ENCODE data around the gene ACER3.
"Not testable (repeated sequence)": the region's sequence is repeated elsewhere in the genome, so short reads cannot be mapped to it uniquely, and the experiment has no call there.

ACER3 gene

DNA sequence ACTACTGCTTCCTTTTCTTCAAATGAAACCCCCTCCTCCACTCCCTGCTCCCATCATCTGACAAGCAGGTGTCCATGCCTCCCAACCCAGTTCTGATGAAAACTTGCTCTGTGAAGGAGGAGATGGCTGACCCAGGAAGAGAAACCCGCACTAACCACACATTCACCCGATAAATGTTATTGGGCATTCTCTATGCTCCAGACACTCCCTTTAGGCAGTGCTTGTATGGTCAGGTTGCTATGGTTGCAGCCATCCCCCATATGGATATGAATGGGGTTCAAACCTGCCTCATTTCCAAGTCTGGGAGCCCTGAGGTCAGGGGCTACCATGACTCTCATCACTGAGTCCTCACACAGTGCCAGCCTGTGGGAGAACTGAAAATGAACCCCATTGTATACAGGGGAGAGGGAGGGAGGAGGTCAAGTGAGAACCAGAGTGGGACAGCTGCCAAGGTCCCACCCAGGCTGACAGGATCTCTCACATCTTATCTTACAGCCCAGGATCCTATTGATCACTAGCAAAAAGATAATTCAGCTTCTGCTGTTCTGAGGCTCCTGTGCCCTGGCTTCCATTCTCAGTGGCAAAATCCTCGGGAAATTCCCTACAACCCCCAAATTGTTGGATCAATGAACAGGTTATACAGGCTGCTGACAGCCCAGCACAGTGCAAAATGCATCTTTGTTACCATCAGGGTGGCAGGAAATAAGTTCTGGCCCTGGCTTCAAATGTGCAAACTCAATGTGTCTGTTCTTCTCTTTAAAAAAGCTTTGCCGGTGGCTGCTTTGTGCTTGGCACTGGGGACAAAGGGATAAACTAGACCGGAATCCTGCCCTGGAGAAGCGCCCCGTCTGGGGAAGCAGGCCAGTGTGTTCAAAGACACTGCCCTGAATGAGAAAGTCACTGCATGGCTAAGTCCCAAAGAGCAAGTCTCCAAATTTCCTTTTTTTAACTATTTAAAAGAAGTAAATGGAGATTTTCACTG is 22.7 kb upstream of the ACER3 start:
- DNase-seq = no peak

DNA sequence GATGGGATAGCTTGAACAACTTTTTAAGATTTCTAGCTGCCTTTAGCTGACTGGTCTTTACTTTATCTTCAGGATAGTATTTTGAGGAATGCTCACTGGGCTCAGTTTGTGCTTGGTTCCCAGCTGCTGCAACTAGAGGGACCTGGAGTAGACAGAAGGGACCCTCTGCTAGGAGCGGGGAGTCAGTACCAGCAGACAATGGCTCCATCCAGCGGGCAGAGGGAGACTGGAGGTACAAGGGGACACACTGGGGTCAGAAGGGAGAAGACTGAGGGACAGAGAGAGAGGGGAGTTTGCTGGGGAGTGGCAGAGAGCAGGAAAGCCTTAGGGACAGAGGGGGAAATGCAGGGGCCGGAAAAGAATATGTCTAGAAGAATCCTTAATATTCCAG is 22.0 kb upstream of the ACER3 start:
- DNase-seq = no peak

DNA sequence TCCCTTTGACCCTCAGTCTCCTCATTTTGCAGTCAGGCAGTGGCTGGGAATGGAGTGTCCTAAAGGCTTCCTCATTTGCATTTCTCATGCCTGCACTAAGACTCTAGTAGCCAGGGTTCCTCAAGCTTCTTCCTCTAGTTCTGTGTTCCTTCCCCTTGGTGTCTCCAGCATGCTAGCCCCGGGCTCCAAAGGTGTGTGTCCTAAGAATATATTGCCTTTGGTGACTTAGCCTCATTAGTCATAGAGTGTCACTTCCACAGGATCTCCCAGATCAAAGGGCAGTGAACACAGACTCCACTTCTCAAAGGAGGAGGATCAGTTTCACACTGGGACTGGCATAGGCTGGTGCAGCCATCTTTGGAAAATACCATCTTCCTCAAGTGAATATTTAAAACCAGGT is 21.4 kb upstream of the ACER3 start:
- no peak for DNase-seq

DNA sequence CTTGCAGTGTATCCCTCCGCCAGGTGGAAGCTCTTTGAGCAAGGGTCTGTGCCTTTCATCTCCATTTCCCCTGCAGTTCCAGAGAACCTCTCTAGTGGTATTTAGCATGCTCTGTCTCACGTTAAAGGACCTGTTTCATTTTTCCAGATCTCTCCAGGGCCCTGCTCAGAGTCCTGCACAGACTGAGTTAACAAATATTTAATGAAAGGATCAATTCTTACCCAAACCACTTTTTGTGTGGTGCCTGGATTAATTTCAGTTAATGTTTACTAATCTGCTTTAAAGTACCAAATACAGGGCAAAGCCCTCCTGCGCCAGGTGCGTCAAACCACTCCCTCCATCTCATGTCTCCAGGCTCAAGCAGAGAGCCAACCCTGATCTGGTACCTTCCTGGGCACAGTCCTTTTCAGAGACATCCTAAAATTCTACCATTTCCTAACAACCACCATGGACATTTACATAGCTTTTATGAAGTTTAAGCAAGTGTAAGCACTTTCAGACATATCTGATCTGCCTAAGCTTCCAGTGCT is 18.7 kb upstream of the ACER3 start:
- DNase-seq = no peak

DNA sequence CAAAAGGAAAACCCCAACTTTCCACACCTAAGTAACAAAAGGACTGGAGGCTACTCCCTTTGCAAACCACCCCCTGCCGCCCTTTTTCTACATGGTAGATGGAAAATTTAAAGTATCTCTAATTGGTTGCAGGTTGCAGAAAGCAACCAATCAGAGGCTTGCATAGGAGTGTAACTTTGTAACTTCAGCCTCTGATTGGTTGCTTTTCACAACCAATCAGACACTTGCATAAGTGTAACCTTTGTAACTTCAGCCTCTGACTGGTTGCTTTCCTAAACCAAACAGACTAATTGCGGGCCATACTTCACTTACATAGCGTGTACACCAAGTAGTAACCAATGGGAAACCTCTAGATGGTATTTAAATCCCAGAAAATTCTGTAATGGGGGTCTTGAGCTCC is 16.8 kb upstream of the ACER3 start:
- no peak for DNase-seq

DNA sequence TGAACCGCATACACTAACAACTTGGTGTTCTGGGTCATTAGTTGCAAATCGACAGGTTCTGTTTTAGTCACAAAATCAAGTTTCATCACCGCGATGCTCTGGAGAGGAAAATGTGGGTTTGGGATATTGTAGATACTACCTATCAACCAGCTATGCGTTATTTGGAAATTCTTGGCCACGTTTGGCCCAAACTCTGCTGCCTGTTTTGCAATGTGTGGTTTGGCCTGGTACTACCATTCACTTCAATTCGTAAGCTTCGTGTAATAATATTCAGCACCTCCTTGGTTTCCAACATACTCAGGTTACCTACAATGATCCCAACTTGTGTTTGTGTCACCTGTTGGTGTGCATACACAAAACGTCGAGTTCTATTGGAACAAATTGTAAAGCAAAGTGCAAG is 16.2 kb upstream of the ACER3 start:
- DNase-seq = no peak

DNA sequence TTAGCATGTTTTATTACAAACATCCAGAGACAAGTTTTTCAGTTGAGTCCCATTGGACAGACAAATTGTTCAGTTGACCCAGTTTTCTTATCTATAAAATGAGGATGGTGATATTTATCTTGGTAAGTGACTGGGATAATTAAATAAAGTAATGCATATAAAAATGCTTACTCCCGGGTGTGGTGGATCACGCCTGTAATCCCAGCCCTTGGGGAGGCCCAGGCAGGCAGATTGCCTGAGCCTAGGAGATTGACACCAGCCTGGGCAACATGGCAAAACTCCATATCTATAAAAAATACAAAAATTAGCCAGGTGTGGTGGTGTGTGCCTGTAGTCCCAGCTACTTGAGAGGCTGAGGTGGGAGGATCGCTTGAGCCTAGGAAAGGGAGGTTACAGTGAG is 15.6 kb upstream of the ACER3 start:
- no peak for DNase-seq

DNA sequence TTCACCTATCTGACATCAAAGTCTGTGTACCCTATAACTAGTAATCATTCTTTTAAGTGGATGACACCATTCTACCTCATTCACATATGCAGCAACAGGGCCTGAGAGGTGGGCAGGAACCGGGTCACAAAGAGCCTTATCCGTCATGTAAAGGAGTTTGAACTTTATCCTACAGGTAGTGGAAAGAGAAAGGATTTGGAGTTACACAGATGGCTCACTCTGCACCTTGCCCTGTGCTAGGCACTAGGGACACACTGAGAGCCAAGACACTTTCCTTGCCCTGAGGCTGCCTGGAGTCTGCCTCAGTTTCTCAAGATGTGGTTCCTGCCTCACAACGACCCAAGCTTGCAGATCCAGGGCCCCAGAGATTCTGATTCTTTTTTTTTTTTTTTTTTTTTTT is 14.3 kb upstream of the ACER3 start:
- no peak for DNase-seq

DNA sequence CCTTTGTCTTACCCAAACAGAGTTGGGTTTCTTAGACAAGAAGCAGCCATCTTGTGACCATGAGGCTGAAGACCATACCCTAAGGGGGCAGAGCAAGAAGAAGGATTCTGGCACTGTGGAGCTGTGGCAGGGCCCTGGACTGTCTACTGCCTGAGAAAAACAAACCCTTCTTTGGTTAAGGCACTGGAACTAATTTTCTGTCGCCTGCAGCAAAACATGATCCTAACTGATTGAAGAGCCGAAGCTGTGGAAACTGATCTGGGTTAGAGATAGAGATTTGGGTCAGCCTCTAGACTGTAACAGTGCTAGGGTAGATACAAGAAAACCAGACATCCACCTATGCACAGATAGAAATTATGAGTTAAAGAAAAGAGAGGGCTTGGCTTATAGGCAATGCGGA is 11.3 kb upstream of the ACER3 start:
- DNase-seq = no peak

DNA sequence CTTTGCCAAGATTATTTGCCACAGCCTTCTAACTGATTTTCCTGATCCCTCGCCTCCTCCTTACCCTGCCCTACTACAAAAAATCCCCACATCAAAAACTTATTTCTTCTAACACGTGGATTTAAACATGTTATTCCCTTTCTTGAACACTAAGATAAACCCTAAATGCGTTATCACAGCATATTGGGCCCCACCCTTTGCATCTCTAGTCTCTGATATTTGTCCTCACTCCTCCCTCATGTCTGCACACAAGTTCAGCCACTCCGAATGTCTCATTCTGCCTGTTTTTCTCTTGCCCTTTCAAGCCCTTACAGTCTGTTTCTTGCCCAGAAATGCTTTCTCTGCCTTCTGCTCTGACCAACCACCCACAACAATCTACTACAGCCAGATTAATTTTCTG is 10.6 kb upstream of the ACER3 start:
- no peak for DNase-seq

DNA sequence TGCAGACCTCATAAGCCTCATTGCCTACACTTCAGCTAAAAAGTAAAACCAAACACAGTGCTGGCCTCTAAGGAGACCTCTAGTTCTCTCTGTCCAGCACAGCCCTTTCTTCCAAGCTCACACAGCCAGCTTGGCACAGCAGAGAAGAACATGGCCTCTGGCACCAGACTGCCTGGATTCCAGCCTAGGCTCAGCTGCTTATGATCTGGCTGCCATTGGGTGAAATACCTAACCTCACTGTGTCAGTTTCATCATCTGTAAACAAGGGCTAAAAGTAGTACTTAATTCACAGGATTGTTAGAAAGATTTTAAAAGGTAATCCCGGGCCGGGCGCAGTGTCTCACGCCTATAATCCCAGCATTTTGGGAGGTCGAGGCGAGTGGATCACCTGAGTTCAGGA is 9.9 kb upstream of the ACER3 start:
- DNase-seq = no peak

DNA sequence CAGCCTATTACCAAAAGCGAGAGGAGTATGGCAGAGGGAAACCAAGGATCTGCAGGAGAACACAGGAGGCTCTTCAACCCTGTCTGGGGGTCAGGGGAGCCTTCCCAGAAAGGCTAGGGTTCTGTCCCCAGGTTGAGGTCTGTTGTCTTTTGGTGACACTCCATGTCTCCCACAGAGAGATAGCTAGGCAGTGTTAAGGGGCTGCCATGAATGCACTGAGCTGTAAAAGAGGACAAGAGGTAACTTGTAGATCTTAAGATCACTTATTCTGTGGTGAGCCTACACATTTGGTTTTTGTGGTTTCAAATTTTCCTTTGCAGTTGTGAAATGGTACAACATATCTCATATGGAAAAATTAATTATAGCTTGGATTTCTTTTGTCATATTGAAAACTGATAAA is 6.0 kb upstream of the ACER3 start:
- DNase-seq = no peak

DNA sequence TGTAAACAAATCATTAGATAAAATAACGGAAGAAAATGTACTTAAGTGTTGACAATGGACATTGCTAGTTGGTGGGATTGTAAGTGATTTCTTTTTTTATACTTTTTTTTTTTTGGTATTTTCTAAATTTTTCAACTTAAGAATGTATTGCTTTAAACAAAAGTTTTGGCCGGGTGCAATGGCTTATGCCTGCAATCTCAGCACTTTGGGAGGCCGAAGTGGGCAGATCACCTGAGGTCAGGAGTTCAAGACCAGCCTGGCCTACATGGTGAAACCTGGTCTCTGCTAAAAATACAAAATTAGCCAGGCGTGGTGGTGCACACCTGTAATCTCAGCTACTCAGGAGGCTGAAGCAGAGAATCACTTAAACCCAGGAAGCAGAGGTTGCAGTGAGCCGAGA is 5.0 kb upstream of the ACER3 start:
- DNase-seq = not testable (repeated sequence)

DNA sequence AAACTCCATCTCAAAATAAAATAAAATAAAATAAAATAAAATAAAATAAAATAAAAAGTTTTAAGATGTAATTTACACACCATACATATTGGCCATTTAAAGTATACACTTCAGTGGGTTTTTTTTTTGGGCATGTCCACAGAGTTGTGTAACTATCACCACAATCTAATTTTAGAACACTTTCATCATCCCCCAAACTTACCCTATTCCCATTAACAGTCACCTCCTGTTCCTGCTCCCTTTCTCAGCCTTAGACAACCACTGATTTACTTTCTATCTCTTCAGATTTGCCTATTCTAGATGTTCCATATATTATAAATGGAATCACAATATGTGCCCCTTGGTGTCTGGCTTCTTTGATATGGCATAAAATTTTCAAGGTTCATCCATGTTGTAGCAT is 4.6 kb upstream of the ACER3 start:
- no peak for DNase-seq

DNA sequence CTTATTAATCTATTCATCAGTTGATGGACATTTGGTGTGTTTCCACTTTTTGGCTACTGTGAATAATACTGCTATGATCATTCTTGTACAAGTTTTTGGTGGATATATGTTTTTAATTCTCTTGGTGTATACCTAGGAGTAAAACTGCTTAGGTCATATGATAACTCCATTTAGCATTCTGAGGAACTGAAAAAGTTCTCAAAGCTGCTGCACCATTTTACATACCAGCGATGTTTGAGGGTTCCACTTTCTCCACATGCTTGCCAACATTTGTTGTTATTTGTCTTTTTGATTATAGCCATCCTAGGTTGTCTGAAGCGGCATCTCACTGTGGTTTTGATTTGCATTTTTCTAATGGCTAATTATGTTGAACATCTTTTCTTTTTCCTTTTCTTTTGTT is 4.1 kb upstream of the ACER3 start:
- DNase-seq = no peak

DNA sequence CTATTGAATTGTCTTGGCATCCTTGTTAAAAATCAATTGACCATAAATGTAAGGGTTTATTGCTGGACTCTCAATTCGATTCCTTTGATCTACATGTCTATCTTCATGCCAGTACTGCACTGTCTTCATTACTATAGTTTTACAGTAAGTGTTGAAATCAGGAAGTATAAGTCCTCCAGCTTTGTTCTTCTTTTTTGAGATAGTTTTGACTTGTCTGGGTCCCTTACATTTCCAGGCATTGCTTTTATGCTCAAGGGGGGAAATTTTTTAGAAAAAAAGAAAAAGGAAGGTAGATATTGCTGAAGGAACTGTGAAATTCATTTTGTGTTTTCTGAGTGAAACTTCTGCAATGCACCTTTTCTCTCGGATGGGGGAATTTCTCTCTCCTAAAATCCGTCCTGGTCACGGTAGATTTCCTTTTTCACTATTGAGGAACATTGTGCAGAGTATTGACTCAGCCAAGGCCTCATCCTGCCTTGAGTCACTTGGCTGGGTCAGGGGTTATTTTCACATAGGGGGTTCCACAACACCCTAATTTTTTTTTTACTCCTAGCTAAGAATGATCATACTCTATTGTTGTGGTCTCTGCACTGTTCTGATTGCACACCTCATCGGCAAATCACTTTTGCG is 2.8 kb upstream of the ACER3 start:
- DNase-seq = no peak

DNA sequence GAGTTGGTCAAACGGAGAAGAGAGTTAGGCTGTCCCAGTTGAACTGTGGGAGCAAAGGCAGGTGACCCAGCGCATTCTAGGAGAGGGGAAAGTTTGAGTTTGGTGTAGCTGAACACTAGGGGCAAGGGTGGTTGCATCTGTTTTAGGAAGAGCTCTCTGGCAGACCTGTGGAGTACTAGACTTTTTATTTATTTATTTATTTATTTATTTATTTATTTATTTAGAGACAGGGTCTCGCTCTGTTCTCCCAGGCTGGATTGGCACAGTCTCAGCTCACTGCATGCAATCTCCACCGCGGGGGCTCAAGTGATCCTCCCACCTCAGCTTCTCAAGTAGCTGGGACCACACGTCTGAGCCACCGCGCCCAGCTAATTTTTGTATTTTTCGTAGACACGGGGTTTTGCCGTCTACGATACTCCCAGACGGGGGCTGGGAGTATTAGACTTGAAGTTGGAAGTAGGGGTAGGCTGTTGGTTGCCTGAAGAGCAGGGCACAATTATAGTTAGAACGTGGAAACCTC is 950 bp upstream of the ACER3 start:
- DNase-seq = no peak

DNA sequence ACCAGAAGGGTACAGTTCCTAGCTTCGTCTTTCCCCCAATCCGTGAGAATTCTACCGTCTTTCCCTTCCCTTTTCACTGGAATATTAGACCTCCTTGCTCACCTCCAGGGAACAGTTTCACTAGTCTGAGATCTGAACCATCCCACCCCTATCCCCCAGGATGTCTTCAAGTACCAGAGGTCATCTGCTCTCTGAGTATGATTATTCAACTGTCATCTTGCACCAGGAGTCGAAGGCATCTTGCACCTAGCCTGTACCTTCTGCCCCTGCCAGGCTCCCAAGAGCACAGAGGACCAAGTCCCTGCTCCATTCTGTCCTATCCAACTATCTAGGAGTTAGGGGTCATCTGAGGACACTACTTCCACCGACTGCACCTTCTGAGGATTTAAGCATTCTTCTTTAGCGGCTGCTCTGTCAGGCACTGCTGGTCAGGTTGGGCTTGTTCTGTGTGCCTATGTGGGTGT is 804 bp downstream of the ACER3 start:
- DNase-seq = no peak

DNA sequence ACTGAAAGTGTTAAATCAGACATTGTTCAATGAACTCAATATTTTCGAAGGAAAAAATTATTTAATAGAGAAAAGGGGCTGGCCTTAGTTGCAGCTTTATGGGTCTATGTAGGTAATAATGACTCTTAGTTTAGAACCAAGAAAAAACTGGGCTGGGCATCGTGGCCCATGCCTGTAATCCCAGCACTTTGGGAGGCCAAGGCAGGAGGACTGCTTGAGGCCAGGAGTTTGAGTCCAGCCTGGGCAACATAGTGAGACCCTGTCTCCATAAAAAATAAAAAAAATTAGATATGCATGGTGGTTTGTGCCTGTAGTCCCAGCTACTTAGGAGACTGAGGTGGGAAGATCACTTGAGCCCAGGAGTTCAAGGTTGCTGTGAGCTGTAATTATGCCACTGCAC is 2.1 kb downstream of the ACER3 start:
- not testable (repeated sequence) for DNase-seq

DNA sequence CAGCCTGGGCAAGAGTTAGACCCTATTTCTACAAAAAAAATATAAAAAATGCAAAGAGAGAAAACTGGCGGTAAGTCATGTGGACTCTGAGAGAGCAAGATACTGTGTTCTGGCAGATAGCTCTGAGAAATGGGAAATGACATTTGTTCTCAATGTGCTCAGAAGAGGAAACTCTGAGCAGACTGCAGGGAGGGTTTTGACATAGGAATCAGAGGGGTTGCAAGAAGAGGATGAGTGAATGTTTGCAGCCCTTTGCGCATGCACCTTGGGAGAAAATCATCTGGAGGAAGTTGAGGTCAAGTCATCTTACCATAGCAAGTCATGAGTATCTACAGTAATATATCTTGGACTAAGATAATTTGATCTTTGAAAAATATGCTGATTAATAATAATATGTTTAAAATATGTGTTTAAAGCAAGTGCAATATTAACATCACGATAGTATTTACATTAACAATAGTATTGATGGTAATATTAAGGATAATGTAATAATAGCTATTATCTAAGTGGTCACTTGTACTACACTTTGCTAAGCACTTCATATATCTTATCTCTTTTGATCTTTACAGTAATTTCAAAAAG is 2.6 kb downstream of the ACER3 start:
- no peak for DNase-seq

DNA sequence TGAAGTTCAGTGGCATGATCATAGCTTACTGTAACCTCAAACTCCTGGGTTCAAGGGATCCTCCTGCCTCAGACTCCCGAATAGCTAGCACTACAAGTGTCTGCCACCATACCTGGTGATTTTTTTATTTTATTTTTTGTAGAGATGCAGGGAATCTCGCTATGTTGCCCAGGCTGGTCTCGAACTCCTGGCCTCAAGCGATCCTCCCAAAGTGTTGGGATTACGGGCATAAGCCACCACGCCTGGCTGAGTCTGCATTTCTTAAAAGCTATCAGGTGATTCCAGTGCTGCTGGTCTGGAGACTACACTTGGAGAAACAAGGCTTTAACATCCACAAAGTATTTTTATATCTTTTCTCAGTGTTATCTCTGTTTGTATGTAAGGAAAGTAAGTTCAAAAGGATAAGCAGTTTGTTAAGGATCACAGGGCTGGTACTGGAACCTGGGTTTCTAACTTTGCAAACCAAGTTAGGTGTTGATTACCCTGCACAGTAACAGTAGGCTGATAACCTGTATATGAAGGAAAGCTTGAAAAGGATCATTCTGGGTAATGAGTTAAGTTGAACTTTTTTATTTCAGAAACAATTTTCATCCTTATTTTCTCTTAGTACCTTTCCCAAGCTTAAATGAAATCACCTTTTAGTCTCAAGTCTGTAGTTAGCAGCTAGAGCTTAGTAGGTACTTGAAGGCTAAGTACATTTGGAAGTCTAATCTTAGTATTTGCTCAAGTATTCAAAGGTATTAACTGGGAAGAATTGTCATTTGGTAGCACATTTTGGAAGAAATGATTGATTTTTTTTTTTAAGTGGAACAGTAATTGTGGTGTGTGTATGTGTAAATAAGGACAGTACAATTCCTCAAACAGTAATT is 12.5 kb downstream of the ACER3 start:
- DNase-seq = no peak

DNA sequence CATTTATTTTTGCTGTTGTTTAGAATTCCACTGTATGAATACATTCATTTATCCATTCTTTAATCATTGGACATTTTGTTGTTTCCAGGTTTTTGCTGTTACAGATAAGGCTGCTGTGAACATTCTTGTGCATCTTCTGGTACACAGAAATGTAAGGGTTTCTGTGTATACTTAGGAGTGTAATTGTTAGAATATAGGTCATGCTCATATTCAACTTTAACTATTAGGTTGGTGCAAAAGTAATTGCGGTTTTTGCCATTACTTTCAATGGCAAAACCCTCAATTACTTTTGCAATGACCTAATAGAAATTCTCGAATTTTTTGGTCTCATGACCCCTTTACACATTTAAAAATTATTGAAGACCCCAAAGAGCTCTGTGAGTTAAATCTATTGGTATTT is 17.3 kb downstream of the ACER3 start:
- no peak for DNase-seq

Measured in hippocampal formation (tissue), 2 donors.